CD4-positive, alpha-beta T cell treated with Interleukin-17A for 4 hours (primary cell): ENCODE data around the gene LMOD2.

ENCODE experiments used
- DNase-seq: peaks from one replicate; pipeline ENCODE4 v3.0.0-alpha.2; 2020; ENCODE audit warnings: mixed read lengths

The LMOD2 gene

GRCh38 chr7:123640583-123640982, 15.1 kb upstream of the LMOD2 start:
- no peak for DNase-seq

- no peak for DNase-seq
Measured at GRCh38 chr7:123641901-123642300, 13.8 kb upstream of the LMOD2 start.

GRCh38 chr7:123643495-123644441, 11.9 kb upstream of the LMOD2 start:
- no peak for DNase-seq

DNA sequence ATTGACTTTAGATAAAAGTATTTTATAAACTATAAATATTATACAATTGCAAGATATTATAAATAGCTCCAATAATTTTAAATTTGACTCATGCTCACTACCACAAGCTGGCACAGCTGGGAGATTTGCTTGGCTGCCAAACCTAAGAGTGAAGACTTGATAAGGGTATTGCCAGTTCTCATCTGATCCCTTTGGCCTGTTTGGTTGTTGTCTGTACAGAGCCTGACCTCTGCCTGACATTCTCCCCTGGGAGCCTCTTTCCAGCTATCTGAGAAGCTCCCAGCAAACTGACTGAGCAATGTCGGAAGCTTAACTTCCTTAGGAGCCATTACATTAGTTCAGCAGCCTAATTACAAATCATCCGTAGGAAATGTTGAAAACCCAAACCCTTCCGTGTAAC, 10.2 kb upstream of the LMOD2 start:
- no peak for DNase-seq

DNA sequence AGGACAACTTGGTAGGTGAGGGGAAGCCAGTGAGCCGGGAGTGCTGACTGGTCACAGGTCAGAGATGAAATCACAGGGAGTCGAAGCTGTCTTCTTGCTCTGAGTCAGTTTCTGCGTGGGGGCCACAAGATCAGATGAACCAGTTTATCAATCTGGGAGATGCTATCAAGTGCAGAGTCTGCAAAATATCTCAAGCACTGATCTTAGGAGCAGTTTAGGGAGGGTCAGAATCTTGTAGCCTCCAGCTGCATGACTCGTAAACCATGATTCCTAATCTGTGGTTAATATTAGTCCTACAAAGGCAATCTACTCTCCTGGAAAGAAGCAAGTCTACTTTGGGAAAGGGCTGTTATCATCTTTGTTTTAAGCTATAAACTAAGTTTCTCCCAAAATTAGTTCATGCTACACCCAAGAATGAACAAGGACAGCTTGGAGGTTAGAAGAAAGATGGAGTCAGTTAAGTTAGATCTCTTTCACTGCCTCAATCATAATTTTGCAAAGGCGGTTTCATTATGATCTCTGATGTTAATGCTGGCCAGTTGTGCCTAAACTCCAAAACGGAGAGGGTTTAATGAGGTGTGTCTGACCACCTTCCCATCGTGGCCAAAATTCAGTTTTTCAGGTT, 8.4 kb upstream of the LMOD2 start:
- no peak for DNase-seq

DNA sequence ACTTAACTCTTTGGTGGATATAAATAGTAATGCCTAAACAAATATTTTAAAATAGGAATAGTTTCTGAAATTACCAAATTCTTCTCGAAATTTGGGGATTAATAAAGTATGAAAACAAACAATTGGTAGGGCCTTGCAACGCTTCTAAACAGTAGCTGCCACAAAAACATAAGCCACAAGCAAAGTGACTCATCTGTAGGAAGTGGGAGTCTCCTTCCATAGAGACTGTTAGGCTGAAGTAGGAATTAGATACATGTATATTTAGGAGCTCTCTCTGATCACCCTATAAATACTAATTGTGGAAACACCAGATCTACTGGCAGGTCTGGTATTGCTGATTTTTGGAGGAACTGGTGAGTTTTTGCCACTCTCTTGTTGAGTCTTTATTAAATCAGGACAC, 5.7 kb upstream of the LMOD2 start:
- DNase-seq: no peak

- no peak for DNase-seq
Measured at GRCh38 chr7:123650595-123650994, 5.1 kb upstream of the LMOD2 start.

- no peak for DNase-seq
Measured at GRCh38 chr7:123652406-123652805, 3.3 kb upstream of the LMOD2 start.

- no peak for DNase-seq
Measured at GRCh38 chr7:123653162-123653561, 2.5 kb upstream of the LMOD2 start.

GRCh38 chr7:123656544-123657303, 1.1 kb downstream of the LMOD2 start:
- DNase-seq: no peak

GRCh38 chr7:123657304-123657685, 1.6 kb downstream of the LMOD2 start:
- no peak for DNase-seq

GRCh38 chr7:123658023-123658422, 2.4 kb downstream of the LMOD2 start:
- DNase-seq: no peak

- no peak for DNase-seq
Measured at GRCh38 chr7:123660514-123661354, 5.1 kb downstream of the LMOD2 start.

- DNase-seq: no peak
Measured at GRCh38 chr7:123661765-123662164, 6.1 kb downstream of the LMOD2 start.

GRCh38 chr7:123662293-123662692, 6.6 kb downstream of the LMOD2 start:
- no peak for DNase-seq

- DNase-seq: no peak
Measured at GRCh38 chr7:123662755-123663154, 7.1 kb downstream of the LMOD2 start.

- DNase-seq: no peak
Measured at GRCh38 chr7:123663200-123663599, 7.5 kb downstream of the LMOD2 start.

DNA sequence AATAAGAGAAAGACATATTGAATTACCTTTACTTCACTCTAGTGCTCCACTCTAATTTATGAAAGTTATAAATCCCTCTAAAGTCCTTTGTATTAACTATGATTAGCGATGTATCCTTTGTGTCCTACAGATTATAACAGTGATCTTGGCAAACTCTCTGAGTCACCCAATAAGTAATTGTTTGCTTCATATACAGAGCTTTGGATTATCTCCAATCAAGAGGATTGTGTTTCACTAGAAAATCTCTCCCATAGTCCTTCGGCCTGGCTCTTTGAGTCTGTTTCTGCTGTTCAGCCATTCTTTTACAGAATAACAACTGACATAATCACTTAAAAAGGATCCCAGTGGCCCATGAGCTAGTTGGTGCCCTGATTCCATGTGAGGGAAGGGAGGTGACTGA, 9.5 kb downstream of the LMOD2 start:
- no peak for DNase-seq

DNA sequence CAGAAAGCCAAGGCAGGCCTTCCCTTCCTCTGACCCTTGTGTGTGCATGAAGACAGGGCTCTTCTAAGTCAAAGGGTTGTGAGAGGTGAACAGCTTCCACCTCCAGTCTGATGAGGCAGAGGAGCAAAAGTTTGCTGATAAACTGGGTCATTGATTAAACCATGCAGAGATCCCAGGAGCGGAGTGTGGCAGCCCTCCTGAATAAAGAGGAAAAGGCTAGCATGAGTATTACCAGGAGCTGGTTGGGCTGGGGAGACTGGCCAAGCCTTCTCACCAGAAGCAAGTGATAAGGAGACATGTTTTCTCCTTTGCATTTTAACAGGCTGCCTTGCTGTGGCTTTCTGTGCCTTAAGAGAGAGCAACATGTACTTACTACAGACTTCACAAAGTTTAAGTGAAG, 10.2 kb downstream of the LMOD2 start:
- no peak for DNase-seq

- no peak for DNase-seq
Measured at GRCh38 chr7:123666492-123666891, 10.8 kb downstream of the LMOD2 start.

GRCh38 chr7:123669485-123669884, 13.8 kb downstream of the LMOD2 start:
- DNase-seq: no peak

- no peak for DNase-seq
Measured at GRCh38 chr7:123673137-123673732, 17.6 kb downstream of the LMOD2 start.
